ENCODE measurements around the gene CNPY1. TPM values are rescaled to one million over a fixed set of nuclear protein-coding genes. Genes with fewer than 3 reads are reported as not detected.

Gene CNPY1
- total and polyA plus RNA-seq, 9 of the 15 experiments (the other 6 are each of a cell fraction or from before 2014, with no cell fraction given): not detected

DNA sequence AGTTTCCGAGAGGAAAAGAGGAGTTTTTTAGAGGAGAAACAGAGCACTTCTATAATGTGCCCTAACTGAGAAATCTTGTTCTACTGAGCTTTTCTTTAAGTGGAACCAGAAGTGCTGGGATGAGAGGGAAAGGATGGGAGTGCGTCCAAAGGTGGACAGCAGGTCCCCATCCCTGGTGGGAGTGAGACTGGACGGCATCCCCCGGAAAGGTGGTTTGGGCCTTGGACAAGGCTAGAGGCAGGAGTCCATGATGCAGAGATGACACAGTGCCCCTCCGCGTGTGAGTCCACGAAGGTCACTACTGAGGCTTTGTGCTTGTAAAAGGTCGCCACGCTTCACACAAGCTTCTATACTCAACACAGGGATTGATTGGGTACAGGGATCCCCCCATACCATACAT lies 94.5 kb downstream of the CNPY1 start:
- DNase-seq (ENCODE audit: extremely low read depth in 1 of 4, low spot score in 3 of 4): no peak
- no peaks in the 10 kb centered on the region for H3K79me2 ChIP-seq (ENCODE audit: control insufficient read depth, insufficient read depth, low read length)
- no peak overlapping the region for H3K4me3 ChIP-seq
- H3K4me1 ChIP-seq (replicated peaks in 1 of 2; ENCODE audit: control insufficient read depth in 2 of 2, insufficient read depth in 2 of 2, low read length in 2 of 2): peaks cover 0 to 31% of the 10 kb centered on the region in 2 experiments; a peak in 2 of 5 replicates
- in situ Hi-C loops (cut with MboI) (no loop called here), intact Hi-C loops (cut with micrococcal nuclease) (no loop called here)
- no peak overlapping the region for H3K4me2 ChIP-seq (ENCODE audit: insufficient read depth, low read length)
- BruUV-seq (replicated peaks): no TSS peak
- no peak overlapping the region for H2AFZ ChIP-seq (ENCODE audit: low read depth, low read length)
- H3K9ac ChIP-seq (ENCODE audit: insufficient read depth in 1 of 2, low read depth in 2 of 2, low read length in 2 of 2): no peak overlapping the region
- H3K27ac ChIP-seq (ENCODE audit: extremely low read depth, low read depth, low read length): no peak overlapping the region
- ATAC-seq: no peak
- ChIA-PET POLR2A (interaction anchor here (0.7 kb wide), 1 partner anchor 26 kb away, joined by 3 read pairs; no protein-coding TSS in a partner anchor), CTCF (ENCODE audit: low intra/inter-chr PET ratio) (no interaction called here)
- no peaks in the 10 kb centered on the region for H3K9me3 ChIP-seq (replicated peaks; ENCODE audit: control insufficient read depth, insufficient read depth, low read depth, low read length)
- WGBS (ENCODE audit: insufficient coverage, low coverage, missing lambda C conversion rate): 4% methylated on average over 9 of the region's 9 CpGs
- H4K20me1 ChIP-seq (replicated peaks; ENCODE audit: control insufficient read depth, insufficient read depth, low read length): peaks cover 16% of the 10 kb centered on the region; the same call in 1 of the 2 replicates
- peaks cover 91 to 92% of the 10 kb centered on the region in 2 experiments for H3K27me3 ChIP-seq (ENCODE audit: control insufficient read depth in 2 of 2, insufficient read depth in 2 of 2, low read length in 2 of 2)
- FAIRE-seq: no peak
- no peaks in the 10 kb centered on the region for H3K36me3 ChIP-seq (ENCODE audit: control insufficient read depth, insufficient read depth, low read length)
- TF ChIP-seq SRSF7 (optimal IDR thresholded peaks at IDR 0.05; ENCODE audit: low read depth, low read length) (no peak), ARID2 (IDR thresholded peaks at IDR 0.05) (no peak), MCM2 (IDR thresholded peaks at IDR 0.05; ENCODE audit: low read depth) (no peak)
- no peaks in the 10 kb centered on the region for H3K9me1 ChIP-seq (ENCODE audit: control insufficient read depth, insufficient read depth, low read length)

Other genes starting within 250 kb of the CNPY1 start
- 294 and 361 TPM in 2 replicates for gene INSIG1, start 248.7 kb downstream of the CNPY1 start, total RNA-seq (2014; rRNA removed)
- gene INSIG1, start 248.7 kb downstream of the CNPY1 start, total RNA-seq (2014; rRNA removed; fragmentation: Illumina TruSeq; extraction: Trizol): 236 and 238 TPM in 2 replicates
- gene INSIG1, start 248.7 kb downstream of the CNPY1 start, total RNA-seq (2015; rRNA removed; fragmentation: Illumina TruSeq; extraction: Trizol): 173 and 188 TPM in 2 replicates
- gene INSIG1, start 248.7 kb downstream of the CNPY1 start, total RNA-seq (2021): 254 and 296 TPM in 2 replicates
- gene INSIG1, start 248.7 kb downstream of the CNPY1 start, polyA plus RNA-seq (2011; rRNA removed): 625 and 787 TPM in 2 replicates
- gene INSIG1, start 248.7 kb downstream of the CNPY1 start, polyA plus RNA-seq (2014; fragmentation: Illumina TruSeq; extraction: Trizol): 188 and 224 TPM in 2 replicates
- 10 to 100 TPM; 57.1 to 69.2 TPM for gene INSIG1, start 248.7 kb downstream of the CNPY1 start, polyA plus RNA-seq (2014; fragmentation: Nextera tagmentation; extraction: Ambion mirVana)
- 250 and 268 TPM in 2 replicates for gene INSIG1, start 248.7 kb downstream of the CNPY1 start, polyA plus RNA-seq (2014; rRNA removed)
- 0.08 TPM in 1 of 2 replicates, not detected in the other for gene EN2, start 88.4 kb downstream of the CNPY1 start, total RNA-seq (2014; rRNA removed)
- gene EN2, start 88.4 kb downstream of the CNPY1 start, total RNA-seq (2014; rRNA removed; fragmentation: Illumina TruSeq; extraction: Trizol): not detected in 2 replicates
- not detected in 2 replicates for gene EN2, start 88.4 kb downstream of the CNPY1 start, total RNA-seq (2015; rRNA removed; fragmentation: Illumina TruSeq; extraction: Trizol)
- gene EN2, start 88.4 kb downstream of the CNPY1 start, total RNA-seq (2021): 0.04 TPM in 1 of 2 replicates, not detected in the other
- not detected in 2 replicates for gene EN2, start 88.4 kb downstream of the CNPY1 start, polyA plus RNA-seq (2011; rRNA removed)
- gene EN2, start 88.4 kb downstream of the CNPY1 start, polyA plus RNA-seq (2014; fragmentation: Illumina TruSeq; extraction: Trizol): 0.04 TPM in 1 of 2 replicates, not detected in the other
- gene EN2, start 88.4 kb downstream of the CNPY1 start, polyA plus RNA-seq (2014; fragmentation: Nextera tagmentation; extraction: Ambion mirVana): not detected
- gene EN2, start 88.4 kb downstream of the CNPY1 start, polyA plus RNA-seq (2014; rRNA removed): 0.04 and 0.07 TPM in 2 replicates
- gene RBM33, start 98.1 kb upstream of the CNPY1 start, total RNA-seq (2014; rRNA removed): 29.9 and 41.8 TPM in 2 replicates
- 39.3 and 47.4 TPM in 2 replicates for gene RBM33, start 98.1 kb upstream of the CNPY1 start, total RNA-seq (2014; rRNA removed; fragmentation: Illumina TruSeq; extraction: Trizol)
- gene RBM33, start 98.1 kb upstream of the CNPY1 start, total RNA-seq (2015; rRNA removed; fragmentation: Illumina TruSeq; extraction: Trizol): 32.8 and 33.9 TPM in 2 replicates
- 67.6 and 80.7 TPM in 2 replicates for gene RBM33, start 98.1 kb upstream of the CNPY1 start, total RNA-seq (2021)
- gene RBM33, start 98.1 kb upstream of the CNPY1 start, polyA plus RNA-seq (2011; rRNA removed): 16.1 and 17.0 TPM in 2 replicates
- 23.0 and 28.7 TPM in 2 replicates for gene RBM33, start 98.1 kb upstream of the CNPY1 start, polyA plus RNA-seq (2014; fragmentation: Illumina TruSeq; extraction: Trizol)
- 1 to 10 TPM; 4.4 to 4.7 TPM for gene RBM33, start 98.1 kb upstream of the CNPY1 start, polyA plus RNA-seq (2014; fragmentation: Nextera tagmentation; extraction: Ambion mirVana)
- 27.3 and 31.7 TPM in 2 replicates for gene RBM33, start 98.1 kb upstream of the CNPY1 start, polyA plus RNA-seq (2014; rRNA removed)

Measured in K562 (cell line).